Eye (tissue), 1 donor: ENCODE results near the gene TAS2R38.

Source experiments
- DNase-seq: peaks from one replicate; pipeline ENCODE4 v3.0.0-alpha.2; 2015

The TAS2R38 gene

DNA sequence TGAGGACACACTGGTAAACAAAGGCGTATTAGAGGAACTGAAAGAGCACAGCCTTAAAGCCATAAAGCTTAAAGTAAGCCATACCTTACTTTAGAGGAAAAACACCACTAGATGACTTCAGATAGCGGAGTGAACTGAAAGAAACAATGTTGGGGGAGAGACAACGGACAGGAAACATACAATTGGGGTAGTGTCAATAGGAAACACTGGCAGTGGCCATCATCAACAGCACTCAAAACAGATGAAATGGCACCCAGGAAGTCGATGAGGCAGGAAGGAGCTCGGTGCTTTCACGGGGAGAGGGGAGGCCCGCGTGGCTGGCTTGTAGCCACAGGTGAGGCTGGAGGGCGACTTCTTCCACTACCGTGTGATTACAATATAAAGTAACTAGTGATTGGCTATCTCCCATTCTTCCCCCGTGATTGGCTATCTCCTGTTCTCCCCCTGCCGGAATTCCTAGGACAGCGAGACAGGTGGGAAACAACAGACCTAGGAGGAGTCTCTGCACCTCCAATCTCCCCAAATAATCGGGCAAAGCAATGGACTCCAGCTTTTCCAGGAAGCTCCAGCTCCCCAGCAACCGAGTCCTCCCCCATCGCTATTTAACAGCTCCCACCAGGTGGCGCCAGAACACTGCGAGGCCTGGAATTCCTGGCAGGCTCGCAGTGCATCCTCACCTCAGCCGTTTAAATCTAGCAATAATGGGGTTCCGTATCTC, 2.4 kb upstream of the TAS2R38 start:
- DNase-seq = peak; percentile 86

DNA sequence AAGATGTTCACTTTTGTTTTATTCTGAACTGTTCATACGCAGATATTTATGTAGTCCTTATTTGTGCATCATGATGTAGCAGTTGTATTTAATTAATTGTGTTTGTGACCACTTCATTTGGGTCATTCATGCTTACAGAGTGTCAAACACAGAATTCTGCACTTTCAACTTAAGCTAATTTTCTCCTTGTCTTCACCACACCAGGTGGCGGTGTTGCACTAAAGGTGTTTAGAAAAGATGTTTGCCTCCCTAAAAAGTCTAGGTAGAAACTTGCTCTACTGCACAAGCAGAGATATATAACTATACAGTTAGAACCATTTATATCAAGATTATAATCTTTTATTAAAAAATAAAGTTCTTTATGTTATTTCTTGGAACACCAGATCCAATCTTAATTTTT, 1.3 kb upstream of the TAS2R38 start:
- DNase-seq = peak; percentile 4

- no peak for DNase-seq
These were observed 12.7 kb downstream of the TAS2R38 start for GRCh38 chr7:141960687-141961422.

GRCh38 chr7:141956084-141956483, 17.5 kb downstream of the TAS2R38 start:
- DNase-seq = no peak

DNA sequence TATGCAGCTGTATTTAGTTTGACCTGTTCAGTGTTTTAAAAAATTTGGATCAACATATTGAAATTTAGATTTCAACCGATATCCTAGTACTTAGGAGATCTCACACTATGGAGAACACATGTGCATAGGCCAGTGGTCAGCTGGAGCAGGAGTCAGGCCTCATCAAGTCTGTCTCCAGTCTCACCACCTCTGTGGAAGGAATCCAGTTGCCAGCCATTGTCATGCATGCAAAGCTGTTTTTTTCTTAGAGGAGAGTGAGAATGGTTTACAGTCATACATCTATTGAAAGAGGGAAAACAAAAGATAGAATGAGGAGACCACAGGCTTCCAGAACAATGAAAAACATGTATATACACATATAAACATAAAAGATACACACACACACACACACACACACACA, 19.2 kb downstream of the TAS2R38 start:
- no peak for DNase-seq

DNA sequence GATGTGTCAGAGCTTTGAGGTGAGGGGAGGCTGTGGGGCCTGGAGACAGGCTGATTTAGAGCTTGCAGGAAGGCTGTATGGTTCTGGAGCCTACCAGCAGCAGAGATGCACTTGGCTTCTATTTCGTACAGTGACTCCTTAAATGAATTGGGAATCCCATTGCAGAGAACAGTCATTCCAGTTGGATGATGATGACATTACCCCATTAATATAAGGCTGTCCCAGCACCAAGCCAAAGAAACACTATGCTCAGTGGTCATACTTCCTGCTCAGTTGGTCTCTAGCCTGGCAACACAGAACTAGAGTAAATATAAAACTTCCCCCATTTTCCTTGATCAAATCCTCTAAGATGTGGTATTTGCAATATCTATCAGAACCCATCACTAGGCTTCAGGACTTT, 21.1 kb downstream of the TAS2R38 start:
- DNase-seq = no peak

DNA sequence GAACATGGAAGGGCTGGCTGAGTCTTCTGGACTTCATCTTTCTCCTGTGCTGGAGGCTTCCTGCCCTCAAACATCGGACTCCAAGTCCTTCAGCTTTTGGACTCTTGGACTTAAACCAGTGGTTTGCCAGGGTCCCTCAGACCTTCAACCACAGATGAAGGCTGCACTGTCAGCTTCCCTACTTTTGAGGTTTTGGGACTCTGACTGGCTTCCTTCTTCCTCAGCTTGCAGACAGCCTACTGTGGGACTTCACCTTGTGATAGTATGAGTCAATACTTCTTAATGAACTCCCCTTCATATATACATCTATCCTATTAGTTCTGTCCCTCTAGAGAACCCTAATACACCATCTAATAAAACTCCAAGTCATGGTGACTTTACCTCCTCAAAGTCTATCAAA, 22.8 kb downstream of the TAS2R38 start:
- DNase-seq = no peak

GRCh38 chr7:141949911-141950310, 23.7 kb downstream of the TAS2R38 start:
- DNase-seq = peak; percentile 10

DNA sequence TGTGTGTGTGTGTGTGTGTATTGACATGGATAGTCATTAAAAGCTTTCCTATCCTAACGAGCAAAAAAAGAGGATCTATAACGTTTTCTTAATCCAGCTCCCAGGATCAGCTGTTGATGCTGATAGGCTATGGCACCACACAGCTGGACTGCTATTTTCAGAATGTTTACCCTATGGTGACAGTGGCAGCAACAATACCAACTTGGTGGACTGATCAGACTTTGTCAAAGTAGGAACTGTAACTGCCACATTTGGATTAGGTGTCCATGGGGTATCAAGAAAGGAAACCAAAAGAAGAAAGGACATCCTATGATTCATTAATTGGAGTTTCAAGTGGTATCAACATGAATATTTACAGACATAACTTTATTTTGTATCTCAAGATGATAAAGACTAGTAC, 24.1 kb downstream of the TAS2R38 start:
- peak; percentile 86 for DNase-seq

DNA sequence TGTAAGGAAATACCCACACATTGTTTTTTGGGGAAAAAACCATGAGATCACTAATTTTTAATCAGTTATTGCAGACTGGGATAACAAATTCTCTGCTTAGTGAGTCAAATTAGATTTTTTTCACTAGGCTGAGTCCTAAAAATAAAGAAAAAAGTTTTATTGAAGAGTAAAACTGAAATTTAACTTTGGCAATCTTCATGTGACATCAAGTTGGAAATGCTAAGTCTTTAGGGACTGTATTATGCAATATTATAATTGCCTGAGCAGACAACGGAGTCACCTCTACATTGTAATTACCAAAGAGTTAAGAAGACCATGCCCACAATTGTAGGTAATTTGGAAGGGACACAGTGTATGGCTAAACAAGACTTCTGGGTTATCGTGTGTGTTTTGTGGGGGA, 24.6 kb downstream of the TAS2R38 start:
- no peak for DNase-seq

DNA sequence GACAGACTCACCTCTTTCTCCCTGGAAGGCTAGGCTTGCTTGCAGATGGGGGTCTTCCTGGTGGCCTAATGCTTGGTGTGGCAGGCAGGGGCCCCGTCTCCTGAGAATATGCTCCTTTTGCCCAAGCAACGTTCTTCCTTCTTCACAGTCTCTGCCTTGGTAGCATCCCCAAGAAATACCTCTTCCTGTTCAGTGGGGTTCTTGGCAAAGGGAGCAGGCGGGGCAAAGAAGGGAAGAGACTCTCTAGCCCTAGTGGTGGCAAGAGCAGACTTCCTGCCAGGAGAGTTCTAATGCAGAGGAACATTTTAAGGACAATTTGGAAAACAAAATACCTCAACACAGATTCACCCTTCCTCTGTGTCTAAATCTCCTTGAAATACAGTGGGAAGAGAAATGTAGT, 26.8 kb downstream of the TAS2R38 start, which contains the start of gene CLEC5A:
Gene CLEC5A, minus strand, starts transcription at position 179 of the 400 bp plus-strand sequence. CDS start 682 bp downstream, outside the sequence.
- DNase-seq = no peak

DNA sequence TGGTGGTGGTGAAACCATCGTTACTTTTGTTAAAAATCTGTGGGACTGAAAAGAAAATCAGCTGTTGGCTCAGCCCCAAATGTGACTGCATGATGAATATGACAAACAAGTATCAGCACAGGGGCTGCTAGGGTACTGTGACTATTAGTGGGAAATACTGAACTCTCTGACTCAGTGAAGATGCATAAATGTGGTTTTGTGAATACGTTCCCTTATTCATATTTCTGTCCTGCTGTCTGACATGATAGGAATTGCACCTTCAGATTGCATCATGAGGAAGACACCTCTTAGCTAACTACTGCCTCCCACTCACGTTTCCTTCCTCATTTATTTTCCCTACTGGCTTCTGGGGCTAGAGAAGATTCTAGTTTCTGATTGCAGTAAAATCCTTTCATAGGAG, 28.2 kb downstream of the TAS2R38 start:
- no peak for DNase-seq

DNA sequence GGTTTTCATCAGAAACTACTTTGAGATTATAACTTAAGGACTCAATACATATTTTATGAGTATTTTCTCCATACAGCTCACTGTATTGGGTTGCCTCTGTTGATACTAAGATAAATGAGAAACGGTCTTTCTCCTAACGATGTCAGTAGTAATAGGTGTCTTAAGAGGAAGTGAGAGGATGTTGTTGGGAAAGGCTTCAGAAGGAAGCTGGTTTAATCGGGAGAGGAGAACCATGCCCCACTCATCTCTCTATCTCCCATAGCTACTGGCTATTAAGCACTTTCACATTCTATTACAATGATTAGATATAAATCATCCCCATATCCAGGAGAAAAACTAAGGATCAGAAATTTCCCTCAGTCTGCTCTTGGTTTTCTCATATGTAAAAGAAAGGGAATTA, 28.8 kb downstream of the TAS2R38 start:
- DNase-seq = no peak

- DNase-seq = no peak
These were observed 29.7 kb downstream of the TAS2R38 start for GRCh38 chr7:141943846-141944245.

GRCh38 chr7:141941075-141941474, 32.5 kb downstream of the TAS2R38 start:
- DNase-seq = no peak

GRCh38 chr7:141930211-141930610, 43.4 kb downstream of the TAS2R38 start:
- no peak for DNase-seq

- no peak for DNase-seq
These were observed 44.8 kb downstream of the TAS2R38 start for GRCh38 chr7:141928845-141929195.

DNA sequence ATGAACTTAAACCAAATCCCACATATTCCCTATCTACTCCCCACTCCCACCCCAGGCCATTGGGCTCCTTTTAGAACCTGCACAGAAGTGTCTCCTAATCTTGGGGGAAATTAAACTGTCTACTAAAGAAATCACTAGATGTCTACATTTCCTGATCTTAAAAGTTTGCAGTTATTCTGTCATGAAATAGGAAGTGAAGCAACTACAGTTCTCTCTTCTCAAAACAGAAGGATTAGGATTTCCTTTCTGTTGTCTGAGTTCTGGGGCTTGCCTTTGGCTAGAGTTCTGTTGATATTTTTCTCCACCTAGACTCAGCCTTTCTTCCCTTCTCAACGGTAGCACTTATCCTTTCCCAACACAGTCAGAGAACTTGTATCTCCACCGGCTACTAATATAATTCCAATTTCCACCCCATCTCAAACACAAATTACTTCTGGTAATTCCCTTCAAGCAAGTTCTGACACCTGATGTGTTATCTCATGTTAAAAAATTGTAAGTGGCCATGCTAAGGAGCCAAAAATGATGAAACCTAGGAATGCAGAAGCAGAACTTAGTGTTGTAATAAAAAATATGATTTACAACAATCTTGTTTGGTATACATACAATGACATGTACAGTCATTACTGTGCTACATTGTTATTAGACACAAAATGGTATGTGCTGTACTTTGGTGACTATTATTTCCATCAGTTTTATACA, 45.3 kb downstream of the TAS2R38 start:
- DNase-seq = no peak
